A549 (cell line): ENCODE results near the gene GNAS-AS1.

Experiments used
- CTCF ChIP-seq: fragments of >200 bp; sonication (Bioruptor Twin); formaldehyde crosslinking; IDR thresholded peaks from 3 replicates; pipeline ENCODE4 v1.5.1; 2016
- E2F6 ChIP-seq: IDR thresholded peaks from 2 replicates; pipeline ENCODE4 v1.6.1; 2012; ENCODE audit warnings: low read depth, borderline replicate concordance
- EP300 ChIP-seq, 2 experiments: fragments of >200 bp; sonication (Bioruptor Twin); formaldehyde crosslinking; IDR thresholded peaks; 2 replicates in 1 of 2; 3 replicates in 1 of 2; pipeline ENCODE4 v1.6.1; 2016 to 2017
- JUN ChIP-seq, 2 experiments: fragments of >200 bp; sonication (Bioruptor Twin); formaldehyde crosslinking; IDR thresholded peaks; 2 replicates in 1 of 2; 3 replicates in 1 of 2; pipeline ENCODE4 v1.6.1; 2016 to 2017
- KDM5A ChIP-seq: fragments of 200-600 bp; sonication (generic); IDR thresholded peaks from 2 replicates; pipeline ENCODE4 v1.6.1; 2016; ENCODE audit warnings: antibody characterized with exemption, mild to moderate bottlenecking
- MYC ChIP-seq: IDR thresholded peaks from 2 replicates; pipeline ENCODE4 v1.6.1; 2012; ENCODE audit warnings: mild to moderate bottlenecking, inconsistent platforms, low read length, improper control_type of control experiment, borderline replicate concordance
- POLR2A ChIP-seq: IDR thresholded peaks from 2 replicates; pipeline ENCODE4 v1.6.1; 2012; ENCODE audit warnings: mild to moderate bottlenecking, low read length
- RAD21 ChIP-seq, 2 experiments: fragments of >200 bp in 1 of 2; sonication (Bioruptor Twin) in 1 of 2; formaldehyde crosslinking in 1 of 2; IDR thresholded peaks in 1 of 2; conservative IDR thresholded peaks in 1 of 2; 2 replicates in 1 of 2; 3 replicates in 1 of 2; pipeline ENCODE4 v1.6.1; 2012 to 2018; ENCODE audit warnings: inconsistent platforms in 1 of 2
- RCOR1 ChIP-seq: fragments of 150-350 bp; IDR thresholded peaks from 2 replicates; pipeline ENCODE4 v1.6.1; 2014; ENCODE audit warnings: antibody characterized with exemption, low read length, low read depth
- TFCP2L1 ChIP-seq: fragments of 250-450 bp; sonication (Bioruptor Pico); IDR thresholded peaks from 2 replicates; pipeline ENCODE4 v1.5.0; 2021; ENCODE audit warnings: mild to moderate bottlenecking
- TP53 ChIP-seq: fragments of 250-450 bp; sonication (Bioruptor Pico); IDR thresholded peaks from 2 replicates; pipeline ENCODE4 v1.5.0; 2021; ENCODE audit warnings: mild to moderate bottlenecking, moderate library complexity
- USF2 ChIP-seq: fragments of 450-650 bp; IDR thresholded peaks from 2 replicates; pipeline ENCODE4 v1.6.1; 2014; ENCODE audit warnings: antibody characterized with exemption
- ZNF302 ChIP-seq: fragments of 250-450 bp; sonication (Bioruptor Pico); IDR thresholded peaks from 2 replicates; pipeline ENCODE4 v1.9.0; 2021; ENCODE audit warnings: inconsistent platforms, mild to moderate bottlenecking, moderate library complexity

- TF ChIP-seq JUN (IDR thresholded peaks at IDR 0.05) (no peak), CTCF (no peak), TFCP2L1 (CRISPR knock-in tag) (no peak), ZNF302 (CRISPR knock-in tag) (no peak), POLR2A (no peak), RAD21 (conservative IDR thresholded peaks at IDR 0.05 in 1 of 2, IDR thresholded peaks at IDR 0.05 in 1 of 2) (no peak), EP300 (IDR thresholded peaks at IDR 0.05) (no peak), KDM5A (no peak), TP53 (CRISPR knock-in tag) (no peak), MYC (no peak), USF2 (no peak), RCOR1 (no peak), E2F6 (no peak)
These were observed 25.3 kb downstream of the GNAS-AS1 start for GRCh38 chr20:58825450-58825849.
